HepG2 (cell line): ENCODE measurements around the gene DLX1. TPM values are rescaled to one million over a fixed set of nuclear protein-coding genes. Genes with fewer than 3 reads are reported as not detected.

ENCODE experiments used
- ARHGAP35 ChIP-seq: sonication (generic); formaldehyde crosslinking; IDR thresholded peaks from 2 replicates; pipeline ENCODE4 v1.9.0; 2022; ENCODE audit warnings: mild to moderate bottlenecking, inconsistent platforms, moderate library complexity, missing genetic modification reagents, borderline replicate concordance
- CEBPB ChIP-seq: IDR thresholded peaks from 2 replicates; pipeline ENCODE4 v1.6.1; 2011; ENCODE audit warnings: low read depth, low read length, improper control_type of control experiment, borderline replicate concordance
- CREM ChIP-seq, 2 experiments: sonication (generic) in 1 of 2; formaldehyde crosslinking in 1 of 2; IDR thresholded peaks; 2 replicates each; pipeline versions ENCODE4 v1.4.0 to v1.6.1; 2016 to 2020; ENCODE audit warnings: antibody characterized with exemption in 1 of 2, mild to moderate bottlenecking in 1 of 2, missing genetic modification reagents in 1 of 2
- ETS1 ChIP-seq: sonication (generic); formaldehyde crosslinking; IDR thresholded peaks from 2 replicates; pipeline ENCODE4 v1.4.0; 2020; ENCODE audit warnings: missing genetic modification reagents
- FOXK2 ChIP-seq: fragments of 450-650 bp; IDR thresholded peaks from 2 replicates; pipeline ENCODE4 v1.6.1; 2016
- HINFP ChIP-seq: sonication (generic); formaldehyde crosslinking; IDR thresholded peaks from 2 replicates; pipeline ENCODE4 v1.4.0; 2020; ENCODE audit warnings: low read depth, mild to moderate bottlenecking, missing genetic modification reagents
- HNRNPL ChIP-seq: fragments of 200-400 bp; formaldehyde crosslinking; IDR thresholded peaks from 2 replicates; pipeline ENCODE4 v1.6.1; 2017; ENCODE audit warnings: mild to moderate bottlenecking, low read depth, low read length
- KAT2B ChIP-seq: fragments of 150-350 bp; IDR thresholded peaks from 2 replicates; pipeline ENCODE4 v1.6.1; 2014; ENCODE audit warnings: low read depth, low read length, borderline replicate concordance
- MTF1 ChIP-seq: sonication (generic); formaldehyde crosslinking; IDR thresholded peaks from 2 replicates; pipeline ENCODE4 v1.5.0; 2020; ENCODE audit warnings: missing genetic modification reagents
- PHF5A ChIP-seq: IDR thresholded peaks from one replicate; pipeline ENCODE4 v1.6.1; 2018; ENCODE audit warnings: low read depth, missing genetic modification reagents; ENCODE audit not compliant: unreplicated experiment
- PHF8 ChIP-seq: sonication (generic); formaldehyde crosslinking; IDR thresholded peaks from 2 replicates; pipeline ENCODE4 v1.5.0; 2020; ENCODE audit warnings: missing genetic modification reagents
- PLRG1 ChIP-seq: fragments of 450-650 bp; conservative IDR thresholded peaks from 2 replicates; pipeline ENCODE4 v1.6.1; 2016
- RBAK ChIP-seq: sonication (generic); formaldehyde crosslinking; IDR thresholded peaks from 2 replicates; pipeline ENCODE4 v1.5.1; 2020; ENCODE audit warnings: mild to moderate bottlenecking, missing genetic modification reagents
- SAFB2 ChIP-seq: sonication (generic); formaldehyde crosslinking; IDR thresholded peaks from 2 replicates; pipeline ENCODE4 v1.5.1; 2020; ENCODE audit warnings: missing genetic modification reagents, low read depth, mild to moderate bottlenecking, borderline replicate concordance
- STAG1 ChIP-seq: sonication (generic); formaldehyde crosslinking; IDR thresholded peaks from 2 replicates; pipeline ENCODE4 v1.4.0; 2020; ENCODE audit warnings: missing genetic modification reagents
- THAP11 ChIP-seq: IDR thresholded peaks from 2 replicates; pipeline ENCODE4 v1.6.1; 2016; ENCODE audit warnings: missing biosample characterization, missing genetic modification reagents
- ZNF430 ChIP-seq: sonication (generic); formaldehyde crosslinking; IDR thresholded peaks from 2 replicates; pipeline ENCODE4 v1.9.0; 2021; ENCODE audit warnings: mild to moderate bottlenecking, missing genetic modification reagents
- ZNF501 ChIP-seq: sonication (generic); formaldehyde crosslinking; IDR thresholded peaks from 2 replicates; pipeline ENCODE4 v1.5.1; 2020; ENCODE audit warnings: mild to moderate bottlenecking, moderate library complexity, missing genetic modification reagents
- ZNF678 ChIP-seq: sonication (generic); formaldehyde crosslinking; IDR thresholded peaks from 2 replicates; pipeline ENCODE4 v1.4.0; 2020; ENCODE audit warnings: mild to moderate bottlenecking, missing genetic modification reagents
- polyA plus RNA-seq, 8 experiments: library from polyadenylated mRNA; depleted of rRNA in 3 of 8; stranded (reverse) in 7 of 8; unstranded in 1 of 8; fragments of >200 nt; fragmentation: Illumina TruSeq in 4 of 8; extraction: Trizol in 4 of 8; gene quantifications; 2 replicates each; pipeline versions ENCODE4 v1.2.1 to v1.2.3, GENCODE V29; 2011 to 2016; ENCODE audit warnings: low read depth in 4 of 8, missing spikeins in 1 of 8, mixed read lengths in 1 of 8; ENCODE audit not compliant: insufficient read depth in 1 of 8
- total RNA-seq, 5 experiments: library from RNA; depleted of rRNA; stranded (reverse); fragments of >200 nt; fragmentation: Illumina TruSeq; extraction: Trizol; gene quantifications; 2 replicates each; pipeline ENCODE4 v1.2.3, GENCODE V29; 2016; ENCODE audit warnings: low read depth in 1 of 5
- TF ChIP-seq, protein P1 (sequence below): sonication (generic); formaldehyde crosslinking; IDR thresholded peaks from 2 replicates; pipeline ENCODE4 v1.4.0; 2020; ENCODE audit warnings: mild to moderate bottlenecking, missing genetic modification reagents, borderline replicate concordance
- TF ChIP-seq, protein P2 (sequence below): IDR thresholded peaks from 2 replicates; pipeline ENCODE4 v1.6.1; 2016; ENCODE audit warnings: missing genetic modification reagents, missing compliant biosample characterization
- TF ChIP-seq, protein P3 (sequence below): sonication (generic); formaldehyde crosslinking; IDR thresholded peaks from 2 replicates; pipeline ENCODE4 v1.9.0; 2021; ENCODE audit warnings: missing genetic modification reagents, borderline replicate concordance

The DLX1 gene
- total and polyA plus RNA-seq, 2 of the 13 experiments (the other 11 are each of a cell fraction or from before 2014, with no cell fraction given): 0.18 to 0.86 TPM

GRCh38 chr2:172052000-172052983 lies 33.0 kb upstream of the DLX1 start (continued):
- TF ChIP-seq, protein P1, sequence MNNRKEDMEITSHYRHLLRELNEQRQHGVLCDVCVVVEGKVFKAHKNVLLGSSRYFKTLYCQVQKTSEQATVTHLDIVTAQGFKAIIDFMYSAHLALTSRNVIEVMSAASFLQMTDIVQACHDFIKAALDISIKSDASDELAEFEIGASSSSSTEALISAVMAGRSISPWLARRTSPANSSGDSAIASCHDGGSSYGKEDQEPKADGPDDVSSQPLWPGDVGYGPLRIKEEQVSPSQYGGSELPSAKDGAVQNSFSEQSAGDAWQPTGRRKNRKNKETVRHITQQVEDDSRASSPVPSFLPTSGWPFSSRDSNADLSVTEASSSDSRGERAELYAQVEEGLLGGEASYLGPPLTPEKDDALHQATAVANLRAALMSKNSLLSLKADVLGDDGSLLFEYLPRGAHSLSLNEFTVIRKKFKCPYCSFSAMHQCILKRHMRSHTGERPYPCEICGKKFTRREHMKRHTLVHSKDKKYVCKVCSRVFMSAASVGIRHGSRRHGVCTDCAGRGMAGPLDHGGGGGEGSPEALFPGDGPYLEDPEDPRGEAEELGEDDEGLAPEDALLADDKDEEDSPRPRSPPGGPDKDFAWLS: no peak
- peak; percentile 32 for TF ChIP-seq STAG1
- TF ChIP-seq HINFP (CRISPR knock-in tag): no peak
- no peak for TF ChIP-seq ETS1 (CRISPR knock-in tag)
- peak; percentile 87 for TF ChIP-seq CEBPB
- no peak; the same call in 1 of the 2 replicates for TF ChIP-seq SAFB2 (CRISPR knock-in tag)
- no peak for TF ChIP-seq RBAK (CRISPR knock-in tag)
- no peak for TF ChIP-seq HNRNPL
- no peak for TF ChIP-seq KAT2B
- TF ChIP-seq THAP11 (CRISPR knock-in tag): peak; percentile 80
- no peak for TF ChIP-seq ZNF501 (CRISPR knock-in tag)
- no peak for TF ChIP-seq PLRG1
- peak; percentile 54; the same call in 1 of the 2 replicates for TF ChIP-seq FOXK2
- TF ChIP-seq PHF5A (CRISPR knock-in tag): no peak
- TF ChIP-seq, protein P2, sequence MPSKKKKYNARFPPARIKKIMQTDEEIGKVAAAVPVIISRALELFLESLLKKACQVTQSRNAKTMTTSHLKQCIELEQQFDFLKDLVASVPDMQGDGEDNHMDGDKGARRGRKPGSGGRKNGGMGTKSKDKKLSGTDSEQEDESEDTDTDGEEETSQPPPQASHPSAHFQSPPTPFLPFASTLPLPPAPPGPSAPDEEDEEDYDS (CRISPR knock-in tag): peak; percentile 74
- peak; percentile 88 for TF ChIP-seq CREM (IDR thresholded peaks at IDR 0.05)
- no peak for TF ChIP-seq CREM (CRISPR knock-in tag; IDR thresholded peaks at IDR 0.05)
- no peak; the same call in 1 of the 2 replicates for TF ChIP-seq ZNF430
- no peak for TF ChIP-seq MTF1 (CRISPR knock-in tag)
- 0 out of 2 replicates have a peak, but pooled peaks have one; percentile 27 for TF ChIP-seq PHF8 (CRISPR knock-in tag)
- TF ChIP-seq, protein P3, sequence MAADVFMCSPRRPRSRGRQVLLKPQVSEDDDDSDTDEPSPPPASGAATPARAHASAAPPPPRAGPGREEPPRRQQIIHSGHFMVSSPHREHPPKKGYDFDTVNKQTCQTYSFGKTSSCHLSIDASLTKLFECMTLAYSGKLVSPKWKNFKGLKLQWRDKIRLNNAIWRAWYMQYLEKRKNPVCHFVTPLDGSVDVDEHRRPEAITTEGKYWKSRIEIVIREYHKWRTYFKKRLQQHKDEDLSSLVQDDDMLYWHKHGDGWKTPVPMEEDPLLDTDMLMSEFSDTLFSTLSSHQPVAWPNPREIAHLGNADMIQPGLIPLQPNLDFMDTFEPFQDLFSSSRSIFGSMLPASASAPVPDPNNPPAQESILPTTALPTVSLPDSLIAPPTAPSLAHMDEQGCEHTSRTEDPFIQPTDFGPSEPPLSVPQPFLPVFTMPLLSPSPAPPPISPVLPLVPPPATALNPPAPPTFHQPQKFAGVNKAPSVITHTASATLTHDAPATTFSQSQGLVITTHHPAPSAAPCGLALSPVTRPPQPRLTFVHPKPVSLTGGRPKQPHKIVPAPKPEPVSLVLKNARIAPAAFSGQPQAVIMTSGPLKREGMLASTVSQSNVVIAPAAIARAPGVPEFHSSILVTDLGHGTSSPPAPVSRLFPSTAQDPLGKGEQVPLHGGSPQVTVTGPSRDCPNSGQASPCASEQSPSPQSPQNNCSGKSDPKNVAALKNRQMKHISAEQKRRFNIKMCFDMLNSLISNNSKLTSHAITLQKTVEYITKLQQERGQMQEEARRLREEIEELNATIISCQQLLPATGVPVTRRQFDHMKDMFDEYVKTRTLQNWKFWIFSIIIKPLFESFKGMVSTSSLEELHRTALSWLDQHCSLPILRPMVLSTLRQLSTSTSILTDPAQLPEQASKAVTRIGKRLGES (CRISPR knock-in tag): no peak
- TF ChIP-seq ARHGAP35: no peak
- no peak for TF ChIP-seq ZNF678 (CRISPR knock-in tag)
